WTC11 (cell line): ENCODE data around the gene KNSTRN. TPM values are rescaled to one million over a fixed set of nuclear protein-coding genes. Genes with fewer than 3 reads are reported as not detected.

Experiments used
- ATAC-seq: fragments of 200-7000 bp; cut with Tn5 transposase; 2 replicates; pipeline ENCODE4 v1.10.0; 2021; ENCODE audit warnings: mild to moderate bottlenecking, moderate library complexity
- CTCF ChIA-PET: fragments of 300-600 bp; sonication (Branson Sonifier 250); formaldehyde crosslinking; loops from one replicate; lab custom pipeline; 2021; ENCODE audit warnings: antibody characterized with exemption; lab: Charles Lee
- POLR2A ChIA-PET: fragments of 350-600 bp; sonication (Branson Sonifier 250); formaldehyde crosslinking; loops from one replicate; lab custom pipeline; 2021; ENCODE audit warnings: antibody characterized with exemption; lab: Charles Lee
- DNase-seq: peaks from one replicate; pipeline ENCODE4 v3.0.0; 2021; ENCODE audit warnings: low spot score
- H3K27ac Mint-ChIP-seq: 2 replicates; pipeline ENCODE4 v1.8.0; 2021; ENCODE audit warnings: mixed read lengths
- H3K27me3 Mint-ChIP-seq: 2 replicates; pipeline ENCODE4 v1.8.0; 2021; ENCODE audit warnings: low read depth, mild to moderate bottlenecking, moderate library complexity, mixed read lengths
- H3K36me3 Mint-ChIP-seq: 2 replicates; pipeline ENCODE4 v1.8.0; 2021; ENCODE audit warnings: mixed read lengths
- H3K4me1 Mint-ChIP-seq: 2 replicates; pipeline ENCODE4 v1.8.0; 2022; ENCODE audit warnings: mixed read lengths
- H3K4me3 Mint-ChIP-seq: 2 replicates; pipeline ENCODE4 v1.8.0; 2021; ENCODE audit warnings: mild to moderate bottlenecking, moderate library complexity, mixed read lengths
- H3K9me3 Mint-ChIP-seq: 2 replicates; pipeline ENCODE4 v1.8.0; 2021; ENCODE audit warnings: mixed read lengths
- ARID4B ChIP-seq: sonication (generic); formaldehyde crosslinking; IDR thresholded peaks from 2 replicates; pipeline ENCODE4 v1.8.0; 2023; ENCODE audit warnings: missing genetic modification reagents, mild to moderate bottlenecking, borderline replicate concordance
- CBFB ChIP-seq: sonication (generic); formaldehyde crosslinking; IDR thresholded peaks from 2 replicates; pipeline ENCODE4 v1.8.1; 2022; ENCODE audit warnings: mild to moderate bottlenecking, low read depth, missing genetic modification reagents
- FOXJ3 ChIP-seq: sonication (generic); formaldehyde crosslinking; IDR thresholded peaks from 2 replicates; pipeline ENCODE4 v1.9.0; 2021; ENCODE audit warnings: missing genetic modification reagents, mild to moderate bottlenecking, borderline replicate concordance
- FOXP1 ChIP-seq: sonication (generic); formaldehyde crosslinking; IDR thresholded peaks from 2 replicates; pipeline ENCODE4 v1.8.0; 2022; ENCODE audit warnings: missing genetic modification reagents, mild to moderate bottlenecking, moderate library complexity, borderline replicate concordance
- NR2C2 ChIP-seq: sonication (generic); formaldehyde crosslinking; IDR thresholded peaks from 2 replicates; pipeline ENCODE4 v1.8.0; 2022; ENCODE audit warnings: mild to moderate bottlenecking, missing genetic modification reagents
- SMAD3 ChIP-seq: sonication (generic); formaldehyde crosslinking; IDR thresholded peaks from 2 replicates; pipeline ENCODE4 v1.8.0; 2022; ENCODE audit warnings: missing genetic modification reagents, mild to moderate bottlenecking, borderline replicate concordance
- TEAD4 ChIP-seq: sonication (generic); formaldehyde crosslinking; IDR thresholded peaks from 2 replicates; pipeline ENCODE4 v1.8.0; 2022; ENCODE audit warnings: mild to moderate bottlenecking, missing genetic modification reagents
- ZBTB43 ChIP-seq: sonication (generic); formaldehyde crosslinking; IDR thresholded peaks from 2 replicates; pipeline ENCODE4 v1.8.1; 2023; ENCODE audit warnings: mild to moderate bottlenecking, missing genetic modification reagents
- total RNA-seq: library from RNA; stranded (reverse); gene quantifications from 3 replicates; pipeline ENCODE4 v1.2.3, GENCODE V29; 2021
- TF ChIP-seq, protein P1 (sequence below): fragments of 250-450 bp; sonication (Bioruptor Pico); IDR thresholded peaks from 2 replicates; pipeline ENCODE4 v1.9.0; 2021; ENCODE audit warnings: mild to moderate bottlenecking, borderline replicate concordance

Gene KNSTRN
- total RNA-seq, 1 experiment from 2014 or later: 73.4 TPM

GRCh38 chr15:40365016-40365415, 17.5 kb upstream of the KNSTRN start (continued):
- no peak for TF ChIP-seq ARID4B

DNA sequence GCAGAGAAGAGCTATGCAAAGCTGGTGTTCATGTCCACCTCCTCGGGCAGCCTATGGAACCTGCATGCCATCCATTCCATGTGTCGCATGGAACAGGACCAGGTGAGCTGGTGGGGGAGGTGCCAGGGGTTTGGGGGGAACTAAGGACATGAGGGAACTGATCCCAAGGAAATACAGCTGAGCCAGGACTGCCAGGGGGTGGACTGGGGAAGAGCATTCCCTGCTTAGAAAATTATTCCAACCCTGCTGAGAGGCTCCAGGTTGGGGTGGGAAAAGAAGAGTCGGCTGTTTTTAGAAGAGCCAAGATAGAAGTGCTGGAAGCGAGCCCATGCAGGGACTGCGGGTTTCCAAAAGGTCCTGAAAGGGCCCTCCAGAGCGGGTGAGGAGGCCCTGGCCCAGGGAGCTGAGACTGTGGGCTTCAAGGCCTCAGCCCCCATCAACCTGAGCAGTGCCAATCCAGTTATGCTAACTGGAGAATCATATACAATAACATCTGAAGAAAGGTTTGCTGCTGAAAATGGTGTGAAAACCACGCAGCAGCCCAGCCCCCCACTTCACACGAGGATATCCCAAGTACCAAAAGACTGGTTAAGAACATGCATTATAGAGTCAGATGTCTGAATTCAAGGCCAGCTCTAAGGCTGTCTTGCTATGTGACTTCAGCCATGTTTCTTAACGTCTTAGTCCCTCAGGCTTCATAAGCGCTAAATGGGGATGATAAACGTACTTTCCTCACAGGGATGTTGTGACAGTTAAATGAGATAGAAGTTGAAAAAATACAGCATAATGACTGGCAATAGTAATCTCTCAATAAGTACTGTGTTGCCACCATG, 16.7 kb upstream of the KNSTRN start:
- H3K36me3 Mint-ChIP-seq: no peaks in the 10 kb centered on the region
- ChIA-PET CTCF (interaction anchor here (1.2 to 8.4 kb wide), 4 partner anchors 22 to 91 kb away, joined by 4 to 87 read pairs (median 62); partner anchors contain the start of gene CCDC9B), POLR2A (interaction anchor here (1.2 kb wide), 1 partner anchor 8 kb away, joined by 3 read pairs; the partner anchor contains the start of gene DISP2)
- no peak overlapping the region for H3K27ac Mint-ChIP-seq
- H3K27me3 Mint-ChIP-seq: peaks cover 47% of the 10 kb centered on the region
- peaks cover 5% of the 10 kb centered on the region for H3K4me1 Mint-ChIP-seq
- no peak overlapping the region for H3K4me3 Mint-ChIP-seq
- no peaks in the 10 kb centered on the region for H3K9me3 Mint-ChIP-seq
- DNase-seq (no peak), ATAC-seq (no peak)
- no peak for TF ChIP-seq CBFB
- no peak for TF ChIP-seq TEAD4 (CRISPR knock-in tag)
- no peak for TF ChIP-seq FOXP1 (CRISPR knock-in tag)
- TF ChIP-seq SMAD3 (CRISPR knock-in tag): no peak
- TF ChIP-seq FOXJ3 (CRISPR knock-in tag): no peak
- TF ChIP-seq, protein P1, sequence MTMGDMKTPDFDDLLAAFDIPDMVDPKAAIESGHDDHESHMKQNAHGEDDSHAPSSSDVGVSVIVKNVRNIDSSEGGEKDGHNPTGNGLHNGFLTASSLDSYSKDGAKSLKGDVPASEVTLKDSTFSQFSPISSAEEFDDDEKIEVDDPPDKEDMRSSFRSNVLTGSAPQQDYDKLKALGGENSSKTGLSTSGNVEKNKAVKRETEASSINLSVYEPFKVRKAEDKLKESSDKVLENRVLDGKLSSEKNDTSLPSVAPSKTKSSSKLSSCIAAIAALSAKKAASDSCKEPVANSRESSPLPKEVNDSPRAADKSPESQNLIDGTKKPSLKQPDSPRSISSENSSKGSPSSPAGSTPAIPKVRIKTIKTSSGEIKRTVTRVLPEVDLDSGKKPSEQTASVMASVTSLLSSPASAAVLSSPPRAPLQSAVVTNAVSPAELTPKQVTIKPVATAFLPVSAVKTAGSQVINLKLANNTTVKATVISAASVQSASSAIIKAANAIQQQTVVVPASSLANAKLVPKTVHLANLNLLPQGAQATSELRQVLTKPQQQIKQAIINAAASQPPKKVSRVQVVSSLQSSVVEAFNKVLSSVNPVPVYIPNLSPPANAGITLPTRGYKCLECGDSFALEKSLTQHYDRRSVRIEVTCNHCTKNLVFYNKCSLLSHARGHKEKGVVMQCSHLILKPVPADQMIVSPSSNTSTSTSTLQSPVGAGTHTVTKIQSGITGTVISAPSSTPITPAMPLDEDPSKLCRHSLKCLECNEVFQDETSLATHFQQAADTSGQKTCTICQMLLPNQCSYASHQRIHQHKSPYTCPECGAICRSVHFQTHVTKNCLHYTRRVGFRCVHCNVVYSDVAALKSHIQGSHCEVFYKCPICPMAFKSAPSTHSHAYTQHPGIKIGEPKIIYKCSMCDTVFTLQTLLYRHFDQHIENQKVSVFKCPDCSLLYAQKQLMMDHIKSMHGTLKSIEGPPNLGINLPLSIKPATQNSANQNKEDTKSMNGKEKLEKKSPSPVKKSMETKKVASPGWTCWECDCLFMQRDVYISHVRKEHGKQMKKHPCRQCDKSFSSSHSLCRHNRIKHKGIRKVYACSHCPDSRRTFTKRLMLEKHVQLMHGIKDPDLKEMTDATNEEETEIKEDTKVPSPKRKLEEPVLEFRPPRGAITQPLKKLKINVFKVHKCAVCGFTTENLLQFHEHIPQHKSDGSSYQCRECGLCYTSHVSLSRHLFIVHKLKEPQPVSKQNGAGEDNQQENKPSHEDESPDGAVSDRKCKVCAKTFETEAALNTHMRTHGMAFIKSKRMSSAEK (CRISPR knock-in tag): no peak
- TF ChIP-seq ZBTB43 (CRISPR knock-in tag): no peak
- no peak for TF ChIP-seq NR2C2 (CRISPR knock-in tag)
